Measurements from ENCODE around the gene EPN2. TPM values are rescaled to one million over a fixed set of nuclear protein-coding genes. Genes with fewer than 3 reads are reported as not detected.
"Not testable (repeated sequence)": the region's sequence is repeated elsewhere in the genome, so short reads cannot be mapped to it uniquely, and the experiment has no call there.

The EPN2 gene
- 10 to 100 TPM; 74.1 to 82.2 TPM for total RNA-seq
- long read RNA-seq, full-length matches to known transcripts: 23 of 46 reads
- long read RNA-seq, partial matches to known transcripts: 8 of 46 reads
- long read RNA-seq, other reads (novel, unspliced or antisense): 15 of 46 reads

DNA sequence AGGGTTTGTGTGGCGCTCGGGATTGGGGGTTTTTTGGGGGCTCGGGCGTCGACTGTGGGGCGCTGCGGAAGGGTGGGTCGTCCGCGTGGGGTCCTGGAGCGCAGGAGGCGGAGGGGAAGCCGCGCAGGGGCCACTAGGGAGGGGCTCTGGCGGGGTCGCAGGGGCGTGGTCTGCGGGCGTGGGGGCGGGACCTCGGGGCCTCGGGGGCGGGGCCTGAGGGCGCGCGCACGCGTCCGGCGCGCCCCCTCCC is at the start of gene EPN2:
Gene EPN2 (plus strand): TSS at position 228 of the 250 bp plus-strand sequence. CDS start 45,754 bp downstream, outside the sequence.
- ATAC-seq: peak; percentile 95
- intact Hi-C loops (cut with DNase I): not testable (repeated sequence)
- DNase-seq: peak; percentile 75

DNA sequence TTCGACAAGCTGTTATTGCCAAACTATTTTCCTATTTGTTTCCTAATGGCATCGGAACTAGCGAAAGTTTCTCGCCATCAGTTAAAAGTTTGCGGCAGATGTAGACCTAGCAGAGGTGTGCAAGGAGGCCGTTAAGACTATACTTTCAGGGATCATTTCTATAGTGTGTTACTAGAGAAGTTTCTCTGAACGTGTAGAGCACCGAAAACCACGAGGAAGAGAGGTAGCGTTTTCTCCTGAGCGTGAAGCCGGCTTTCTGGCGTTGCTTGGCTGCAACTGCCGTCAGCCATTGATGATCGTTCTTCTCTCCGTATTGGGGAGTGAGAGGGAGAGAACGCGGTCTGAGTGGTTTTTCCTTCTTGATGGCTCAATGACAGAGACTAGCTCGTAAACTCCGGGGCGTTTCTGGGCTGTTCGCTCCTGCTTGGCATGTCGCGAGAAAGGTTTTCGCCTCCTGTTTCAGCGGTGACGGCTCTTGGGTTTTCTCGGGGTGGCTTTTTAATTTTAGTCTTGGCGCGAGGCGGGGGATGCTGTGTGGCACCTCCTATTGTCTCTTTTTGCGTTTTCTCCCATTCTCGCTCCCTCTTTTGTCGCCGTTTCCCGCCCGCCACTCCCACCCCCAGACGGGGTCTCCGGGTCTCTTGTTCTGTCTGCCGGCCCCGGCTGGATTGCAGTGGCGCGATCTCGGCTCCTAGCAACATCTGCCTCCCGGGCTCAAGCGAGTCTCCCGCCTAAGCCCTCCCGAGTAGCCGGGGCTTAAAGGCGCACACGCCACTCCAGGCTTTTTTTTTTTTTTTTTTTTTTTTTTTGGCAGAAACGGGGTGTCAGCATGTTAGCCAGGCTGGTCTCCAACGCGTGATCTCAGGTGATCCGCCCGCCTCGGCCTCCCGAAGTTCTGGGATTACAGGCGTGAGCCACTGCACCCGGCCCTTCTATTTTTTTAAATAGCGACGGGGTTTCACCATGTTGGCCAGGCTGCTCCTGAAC is 49.0 kb upstream of the EPN2 start:
- intact Hi-C loops (cut with DNase I); DNase-seq: not testable (repeated sequence)
- ATAC-seq: peak; percentile 63 to 77

GRCh38 chr17:19188870-19189708 is 48.1 kb upstream of the EPN2 start:
- intact Hi-C loops (cut with DNase I); DNase-seq: not testable (repeated sequence)
- peak; percentile 86 to 97 for ATAC-seq

DNA sequence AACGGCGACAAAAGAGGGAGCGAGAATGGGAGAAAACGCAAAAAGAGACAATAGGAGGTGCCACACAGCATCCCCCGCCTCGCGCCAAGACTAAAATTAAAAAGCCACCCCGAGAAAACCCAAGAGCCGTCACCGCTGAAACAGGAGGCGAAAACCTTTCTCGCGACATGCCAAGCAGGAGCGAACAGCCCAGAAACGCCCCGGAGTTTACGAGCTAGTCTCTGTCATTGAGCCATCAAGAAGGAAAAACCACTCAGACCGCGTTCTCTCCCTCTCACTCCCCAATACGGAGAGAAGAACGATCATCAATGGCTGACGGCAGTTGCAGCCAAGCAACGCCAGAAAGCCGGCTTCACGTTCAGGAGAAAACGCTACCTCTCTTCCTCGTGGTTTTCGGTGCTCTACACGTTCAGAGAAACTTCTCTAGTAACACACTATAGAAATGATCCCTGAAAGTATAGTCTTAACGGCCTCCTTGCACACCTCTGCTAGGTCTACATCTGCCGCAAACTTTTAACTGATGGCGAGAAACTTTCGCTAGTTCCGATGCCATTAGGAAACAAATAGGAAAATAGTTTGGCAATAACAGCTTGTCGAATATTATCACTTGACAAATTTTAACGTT is 47.3 kb upstream of the EPN2 start:
- ATAC-seq: peak in 1 of 2 donors; percentile 24
- DNase-seq: not testable (repeated sequence)

GRCh38 chr17:19196382-19197204 is 40.6 kb upstream of the EPN2 start:
- peak; percentile 97 to 99 for ATAC-seq
- DNase-seq; intact Hi-C loops (cut with DNase I): not testable (repeated sequence)

More for the DNA sequence above, 47.3 kb upstream of the EPN2 start:
- intact Hi-C loops (cut with DNase I): not testable (repeated sequence)

GRCh38 chr17:19202448-19202847 is 34.7 kb upstream of the EPN2 start:
- DNase-seq; intact Hi-C loops (cut with DNase I): not testable (repeated sequence)
- peak; percentile 95 to 98 for ATAC-seq

GRCh38 chr17:19203429-19203828 is 33.7 kb upstream of the EPN2 start:
- ATAC-seq: peak; percentile 39 to 42
- DNase-seq; intact Hi-C loops (cut with DNase I): not testable (repeated sequence)

- ATAC-seq: peak; percentile 92
- intact Hi-C loops (cut with DNase I); DNase-seq: not testable (repeated sequence)
Observed at GRCh38 chr17:19215074-19215860, 21.9 kb upstream of the EPN2 start.

DNA sequence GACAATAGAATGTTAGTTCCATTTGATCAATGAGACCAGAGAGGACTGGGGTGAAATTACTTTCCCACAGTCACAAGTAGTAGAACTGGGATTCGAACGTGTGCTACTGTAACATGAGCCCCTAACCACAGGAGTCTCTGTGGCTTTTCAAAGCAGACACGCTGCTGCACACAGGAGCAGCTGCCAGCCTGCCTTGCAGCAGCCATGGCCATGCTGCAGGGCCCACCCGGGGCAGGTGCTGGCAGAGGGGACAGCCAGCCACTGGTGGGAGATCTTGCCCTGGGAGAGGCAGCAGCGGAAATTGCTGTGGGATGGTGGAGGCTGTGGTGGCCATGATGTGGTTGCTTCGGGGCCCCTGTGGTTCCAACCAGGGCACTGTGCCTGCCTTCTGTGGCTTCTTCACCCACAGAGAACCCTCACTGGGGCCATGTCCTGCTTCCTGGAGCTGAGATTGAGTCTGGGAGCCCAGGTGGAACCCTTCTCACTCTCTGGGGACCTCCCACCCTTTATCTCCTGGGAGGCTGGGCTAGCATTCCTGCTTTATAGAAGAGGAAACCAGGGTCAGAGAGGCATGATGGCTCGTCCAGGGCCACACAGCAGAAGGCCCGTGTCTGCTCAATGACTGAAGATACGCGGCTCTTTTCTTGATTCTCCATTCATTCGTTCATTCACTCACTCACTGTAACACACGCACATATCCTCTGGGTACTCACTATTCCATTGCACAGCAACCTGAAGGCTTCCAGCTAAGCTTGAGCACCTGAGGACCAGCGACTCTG is 20.8 kb upstream of the EPN2 start:
- intact Hi-C loops (cut with DNase I); ATAC-seq: not testable (repeated sequence)

GRCh38 chr17:19218914-19219313 is 18.3 kb upstream of the EPN2 start:
- intact Hi-C loops (cut with DNase I): not testable (repeated sequence)

More for the DNA sequence above, 20.8 kb upstream of the EPN2 start:
- not testable (repeated sequence) for DNase-seq

DNA sequence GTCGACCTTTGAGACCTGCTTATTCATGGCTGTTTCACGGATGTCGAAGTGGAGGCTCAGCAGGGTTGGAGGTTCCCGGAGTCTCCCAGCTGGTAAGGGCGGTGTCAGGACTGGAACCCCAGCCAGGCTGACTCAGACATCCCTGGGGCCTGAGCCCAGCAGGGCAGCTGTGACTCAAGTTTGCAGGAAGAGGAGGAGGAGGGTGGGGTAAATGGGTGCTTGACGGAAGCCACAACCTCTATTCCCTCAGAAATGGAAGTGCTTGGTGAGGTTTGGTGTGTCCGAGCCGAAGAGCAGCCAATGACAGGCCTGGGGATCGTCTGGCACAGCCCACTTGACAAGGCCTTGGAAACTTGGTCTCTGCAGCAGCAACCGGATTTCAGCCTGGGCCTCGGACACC is 17.8 kb upstream of the EPN2 start:
- peak; percentile 27 to 68 for ATAC-seq
- DNase-seq; intact Hi-C loops (cut with DNase I): not testable (repeated sequence)

More at GRCh38 chr17:19218914-19219313, 18.3 kb upstream of the EPN2 start:
- DNase-seq, ATAC-seq: not testable (repeated sequence)

DNA sequence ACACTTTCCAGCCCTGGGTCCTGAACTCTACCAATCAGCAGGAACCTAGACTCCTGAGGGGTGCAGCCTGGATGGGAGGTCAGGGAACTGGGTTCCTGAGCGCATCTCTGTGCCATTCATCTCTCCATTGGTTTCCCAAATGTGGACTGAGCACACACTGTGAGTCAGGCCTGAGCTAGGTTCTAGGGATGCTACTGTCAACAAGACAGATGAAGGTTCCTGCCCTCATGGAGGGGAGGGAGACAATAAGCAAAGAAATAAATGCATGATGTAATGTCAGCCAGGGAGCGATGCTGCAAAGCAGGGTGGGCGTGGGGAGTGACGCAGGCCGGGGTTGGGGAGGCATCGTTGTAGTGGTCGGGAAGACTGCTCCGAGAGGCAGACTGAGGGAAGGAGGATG is 17.0 kb upstream of the EPN2 start:
- DNase-seq; ATAC-seq; intact Hi-C loops (cut with DNase I): not testable (repeated sequence)

- DNase-seq; ATAC-seq; intact Hi-C loops (cut with DNase I): not testable (repeated sequence)
Observed at GRCh38 chr17:19226610-19227588, 10.3 kb upstream of the EPN2 start.

GRCh38 chr17:19234676-19235075 is 2.5 kb upstream of the EPN2 start:
- ATAC-seq; intact Hi-C loops (cut with DNase I); DNase-seq: not testable (repeated sequence)
